Upper lobe of left lung (tissue), 6 donors: Measurements from ENCODE around the gene RNPS1. TPM values are rescaled to one million over a fixed set of nuclear protein-coding genes. Genes with fewer than 3 reads are reported as not detected.

Experiments
- ATAC-seq, 2 donors: fragments of 200-7000 bp; cut with Tn5 transposase; one replicate each; pipeline ENCODE4 v1.9.1; 2022; ENCODE audit warnings: mild to moderate bottlenecking in 2 of 2, moderate library complexity in 2 of 2; ENCODE audit not compliant: low FRiP score in 2 of 2
- DNase-seq, 2 donors: peaks; one replicate each; pipeline ENCODE4 v3.0.0-alpha.2; 2019 to 2020
- H3K27ac ChIP-seq, 4 donors: fragments of 200-600 bp; sonication (generic); one replicate each; pipeline ENCODE4 v1.5.1; 2016 to 2019
- H3K27me3 ChIP-seq, 4 donors: fragments of 200-600 bp; sonication (generic); one replicate each; pipeline ENCODE4 v1.5.1; 2017 to 2019
- H3K36me3 ChIP-seq, 4 donors: fragments of 200-600 bp; sonication (generic); one replicate each; pipeline ENCODE4 v1.5.1; 2016 to 2019
- H3K4me1 ChIP-seq, 4 donors: fragments of 200-600 bp; sonication (generic); one replicate each; pipeline ENCODE4 v1.5.1; 2018 to 2019
- H3K4me3 ChIP-seq, 4 donors: fragments of 200-600 bp; sonication (generic); one replicate each; pipeline ENCODE4 v1.5.1; 2017 to 2019; ENCODE audit warnings: mild to moderate bottlenecking in 2 of 4, moderate library complexity in 1 of 4
- H3K9me3 ChIP-seq, 4 donors: fragments of 200-600 bp; sonication (generic); one replicate each; pipeline ENCODE4 v1.5.1; 2018 to 2019
- EP300 ChIP-seq, 4 donors: sonication (generic); formaldehyde crosslinking; IDR thresholded peaks; one replicate each; pipeline ENCODE4 v1.5.1; 2017; ENCODE audit warnings: antibody characterized with exemption in 4 of 4, control low read depth in 2 of 4
- POLR2A ChIP-seq, 4 donors: fragments of 450-650 bp; IDR thresholded peaks; one replicate each; pipeline ENCODE4 v1.5.1; 2016 to 2017; ENCODE audit warnings: antibody characterized with exemption in 4 of 4, mild to moderate bottlenecking in 2 of 4
- POLR2AphosphoS5 ChIP-seq, 2 donors: sonication (generic); formaldehyde crosslinking; IDR thresholded peaks; one replicate each; pipeline ENCODE4 v1.5.1; 2017; ENCODE audit warnings: antibody characterized with exemption in 2 of 2
- WGBS, 2 donors: methylation state at CpG; one replicate each; pipeline ENCODE4 v1.1.5; 2017 to 2018; 5-methylcytosine and 5-hydroxymethylcytosine counted together
- total RNA-seq, 6 donors: library from RNA; depleted of rRNA in 4 of 6; stranded (reverse); fragments of >200 nt in 4 of 6; gene quantifications; one replicate each; pipeline versions ENCODE4 v1.1.0 to v1.2.1, GENCODE V29; 2016 to 2021
- TF ChIP-seq, protein P1 (sequence below), 6 experiments: fragments of 450-650 bp in 4 of 6; fragments of 200-600 bp in 2 of 6; sonication (generic) in 2 of 6; IDR thresholded peaks; one replicate each; pipeline ENCODE4 v1.5.1; 2016 to 2019; ENCODE audit warnings: antibody characterized with exemption in 6 of 6
- donor health status: DM: no; HTN: no; CAD: no; lungs with moderate emphysema.
- donor health status: DM: no; HTN: yes; CAD: no; lungs with severe emphysema.

RNPS1 gene
- total RNA-seq, 6 donors from 2014 or later, result 92.2 to 142 (median 114) TPM

GRCh38 chr16:2216330-2216729 is 51.6 kb downstream of the RNPS1 start:
- Histone ChIP-seq H3K36me3 (peaks cover 0 to 8% (median 0%) of the 10 kb centered on the region in 4 donors), H3K4me1 (peaks cover 31 to 37% (median 34%) of the 10 kb centered on the region in 4 donors), H3K27ac (no peak overlapping the region), H3K27me3 (no peaks in the 10 kb centered on the region), H3K4me3 (no peak overlapping the region), H3K9me3 (no peaks in the 10 kb centered on the region)
- no peak for ATAC-seq
- DNase-seq, result no peak
- WGBS, 2 donors, result 95 to 100% methylated on average over 4 of the region's 4 CpGs
- no peak for TF ChIP-seq POLR2AphosphoS5 (IDR thresholded peaks at IDR 0.05)
- no peak for TF ChIP-seq POLR2A (IDR thresholded peaks at IDR 0.05)
- TF ChIP-seq EP300 (IDR thresholded peaks at IDR 0.05), result no peak
- TF ChIP-seq, protein P1, sequence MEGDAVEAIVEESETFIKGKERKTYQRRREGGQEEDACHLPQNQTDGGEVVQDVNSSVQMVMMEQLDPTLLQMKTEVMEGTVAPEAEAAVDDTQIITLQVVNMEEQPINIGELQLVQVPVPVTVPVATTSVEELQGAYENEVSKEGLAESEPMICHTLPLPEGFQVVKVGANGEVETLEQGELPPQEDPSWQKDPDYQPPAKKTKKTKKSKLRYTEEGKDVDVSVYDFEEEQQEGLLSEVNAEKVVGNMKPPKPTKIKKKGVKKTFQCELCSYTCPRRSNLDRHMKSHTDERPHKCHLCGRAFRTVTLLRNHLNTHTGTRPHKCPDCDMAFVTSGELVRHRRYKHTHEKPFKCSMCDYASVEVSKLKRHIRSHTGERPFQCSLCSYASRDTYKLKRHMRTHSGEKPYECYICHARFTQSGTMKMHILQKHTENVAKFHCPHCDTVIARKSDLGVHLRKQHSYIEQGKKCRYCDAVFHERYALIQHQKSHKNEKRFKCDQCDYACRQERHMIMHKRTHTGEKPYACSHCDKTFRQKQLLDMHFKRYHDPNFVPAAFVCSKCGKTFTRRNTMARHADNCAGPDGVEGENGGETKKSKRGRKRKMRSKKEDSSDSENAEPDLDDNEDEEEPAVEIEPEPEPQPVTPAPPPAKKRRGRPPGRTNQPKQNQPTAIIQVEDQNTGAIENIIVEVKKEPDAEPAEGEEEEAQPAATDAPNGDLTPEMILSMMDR (IDR thresholded peaks at IDR 0.05), result no peak

GRCh38 chr16:2214719-2214968 is 53.3 kb downstream of the RNPS1 start, which contains the start of gene PGP:
Gene PGP, minus strand, starts transcription at chr16:2214840. Its CDS starts 63 bp downstream, at chr16:2214777.
- Histone ChIP-seq H3K4me3 (peak within 1 kb of the TSS; percentile 92 to 97 (median 96)), H3K27me3 (no peaks in the 10 kb centered on the region), H3K4me1 (peaks cover 31 to 37% (median 34%) of the 10 kb centered on the region in 4 donors), H3K36me3 (peaks cover 0 to 13% (median 2%) of the 10 kb centered on the region in 4 donors), H3K9me3 (no peaks in the 10 kb centered on the region), H3K27ac (peak within 1 kb of the TSS; percentile 87 to 93 (median 90))
- ATAC-seq (peak; percentile 95 to 96), DNase-seq (no peak)
- TF ChIP-seq POLR2AphosphoS5 (IDR thresholded peaks at IDR 0.05), result no peak
- TF ChIP-seq, protein P1 (IDR thresholded peaks at IDR 0.05), result peak in 2 of 6 experiments; percentile 22 to 47
- WGBS, 2 donors, result 0% methylated on average over 19 of the region's 48 CpGs; no CpG with 5 or more reads in 1 of the 2 donors

DNA sequence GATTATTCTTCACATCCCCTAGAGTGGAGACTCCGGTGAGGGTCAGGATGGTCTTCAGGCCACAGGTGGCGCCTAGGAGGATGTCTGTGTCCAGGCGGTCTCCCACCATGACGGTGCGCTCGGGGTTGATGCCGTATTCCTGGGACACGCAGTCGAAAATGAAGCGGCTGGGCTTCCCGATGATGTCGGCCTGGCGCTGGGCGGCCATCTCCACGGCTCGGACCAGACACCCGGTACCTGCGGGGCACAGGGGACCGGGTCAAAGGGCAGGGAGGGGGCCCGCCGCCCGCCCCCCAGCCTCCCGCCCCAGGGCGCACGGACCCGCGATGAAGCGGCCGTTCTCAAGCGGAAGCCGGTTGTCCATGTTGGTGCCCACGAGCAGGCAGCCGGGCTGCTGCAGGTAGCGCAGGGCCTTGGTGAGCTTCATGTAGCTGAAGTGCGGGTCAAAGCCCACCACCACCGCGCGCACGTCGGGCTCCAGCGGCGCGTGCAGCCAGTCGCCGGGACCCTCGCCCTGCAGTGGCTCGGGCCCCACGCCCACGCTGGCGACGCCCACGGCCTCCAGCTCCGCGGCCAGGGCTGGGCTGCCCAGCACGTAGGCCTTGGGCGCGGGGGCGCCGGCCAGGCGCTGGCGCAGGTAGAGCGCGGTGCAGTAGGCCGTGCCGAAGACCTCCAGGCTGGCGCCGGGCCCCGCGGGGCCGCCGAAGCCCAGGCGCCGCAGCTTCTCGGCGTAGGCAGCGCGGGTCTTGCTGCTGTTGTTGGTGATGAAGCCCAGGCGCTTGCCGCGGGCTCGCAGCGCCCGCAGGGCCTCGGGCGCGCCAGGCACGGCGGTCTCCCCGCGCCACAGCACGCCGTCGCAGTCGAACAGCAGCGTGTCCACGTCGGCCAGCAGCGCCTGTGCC is 53.9 kb downstream of the RNPS1 start:
- H3K36me3 ChIP-seq, result peaks cover 0 to 19% (median 8%) of the 10 kb centered on the region in 4 donors
- no peaks in the 10 kb centered on the region for H3K9me3 ChIP-seq
- 4 to 7% methylated on average over 8 to 9 of the region's 98 CpGs for WGBS, 2 donors
- H3K4me1 ChIP-seq, result peaks cover 31 to 37% (median 34%) of the 10 kb centered on the region in 4 donors
- H3K27ac ChIP-seq, result peak overlapping the region; percentile 76 to 88 (median 87)
- TF ChIP-seq POLR2AphosphoS5 (IDR thresholded peaks at IDR 0.05) (no peak), POLR2A (IDR thresholded peaks at IDR 0.05) (no peak)
- TF ChIP-seq, protein P1 (IDR thresholded peaks at IDR 0.05), result peak in 1 of 6 experiments; percentile 42
- H3K27me3 ChIP-seq, result no peaks in the 10 kb centered on the region
- H3K4me3 ChIP-seq, result peak overlapping the region; percentile 92 to 97 (median 96)
- DNase-seq (peak in 1 of 2 donors; percentile 90), ATAC-seq (no peak)

GRCh38 chr16:2212362-2213324 is 55.3 kb downstream of the RNPS1 start:
- peak overlapping the region; percentile 52 to 87 (median 67) for H3K27ac ChIP-seq
- peaks cover 0 to 33% (median 22%) of the 10 kb centered on the region in 4 donors for H3K36me3 ChIP-seq
- peak overlapping the region in 3 of 4 donors; percentile 92 to 97 (median 96) for H3K4me3 ChIP-seq
- H3K9me3 ChIP-seq, result no peaks in the 10 kb centered on the region
- peak in 1 of 2 donors; percentile 59 for ATAC-seq
- DNase-seq, result peak; percentile 77 to 79
- no peaks in the 10 kb centered on the region for H3K27me3 ChIP-seq
- TF ChIP-seq EP300 (IDR thresholded peaks at IDR 0.05) (no peak), POLR2A (IDR thresholded peaks at IDR 0.05) (no peak), POLR2AphosphoS5 (IDR thresholded peaks at IDR 0.05) (peak; percentile 5 to 37)
- TF ChIP-seq, protein P1 (IDR thresholded peaks at IDR 0.05), result no peak
- peaks cover 31 to 37% (median 34%) of the 10 kb centered on the region in 4 donors for H3K4me1 ChIP-seq
- WGBS, 2 donors, result 53 to 55% methylated on average over 13 to 19 of the region's 19 CpGs
